HepG2 (cell line): ENCODE measurements around the gene TRAPPC12. TPM values are rescaled to one million over a fixed set of nuclear protein-coding genes. Genes with fewer than 3 reads are reported as not detected.

Experiments used
- ATAC-seq: fragments of 200-7000 bp; cut with Tn5 transposase; 3 replicates; pipeline ENCODE4 v1.9.1; 2020; ENCODE audit warnings: mild to moderate bottlenecking, moderate library complexity
- BruUV-seq: library from RNA; stranded (reverse); fragments of 400-500 nt; replicated peaks from 2 replicates; lab custom pipeline; 2021; lab: Mats Ljungman, UMichigan
- CTCF ChIA-PET: fragments of 300-600 bp; formaldehyde crosslinking; extraction: SDS; loops from one replicate; lab custom pipeline; 2021; ENCODE audit warnings: low total read pairs, inconsistent platforms, low intra/inter-chr PET ratio; lab: Yijun Ruan, JAX
- POLR2A ChIA-PET: fragments of 350-600 bp; sonication (Branson Sonifier 250); formaldehyde crosslinking; loops from one replicate; lab custom pipeline; 2020; ENCODE audit warnings: antibody characterized with exemption, inconsistent platforms; lab: Yijun Ruan, JAX
- DNase-seq: peaks from one replicate; pipeline ENCODE4 v3.0.0-alpha.2; 2015; ENCODE audit warnings: low spot score
- FAIRE-seq: peaks from 3 replicates; lab custom pipeline; 2011; peaks lifted over from hg19 to GRCh38; lab: Jason Lieb, UNC
- H2AFZ ChIP-seq: one replicate; pipeline ENCODE4 v1.6.1; 2011; ENCODE audit warnings: low read length, inconsistent platforms
- H3K27ac ChIP-seq: fragments of 300-600 bp; 3 replicates; pipeline ENCODE4 v1.8.0; 2011; ENCODE audit warnings: mixed run types, mild to moderate bottlenecking, mixed read lengths, low read length, inconsistent platforms; ENCODE audit not compliant: insufficient read depth; ENCODE audit errors: extremely low read length
- H3K27me3 ChIP-seq, 2 experiments: fragments of 200-600 bp in 1 of 2; 2 replicates in 1 of 2; 3 replicates in 1 of 2; pipeline versions ENCODE4 v1.6.0 to v1.8.0; 2011; ENCODE audit warnings: low read length in 2 of 2, mild to moderate bottlenecking in 2 of 2, moderate library complexity in 2 of 2, inconsistent platforms in 1 of 2; ENCODE audit not compliant: insufficient read depth in 2 of 2, control insufficient read depth in 1 of 2
- H3K36me3 ChIP-seq, 2 experiments: fragments of 200-600 bp in 1 of 2; replicated peaks in 1 of 2; 2 replicates in 1 of 2; 3 replicates in 1 of 2; pipeline versions ENCODE4 v1.5.1 to v1.8.0; 2011; ENCODE audit warnings: low read length in 2 of 2, inconsistent platforms in 1 of 2; ENCODE audit not compliant: insufficient read depth in 2 of 2, control insufficient read depth in 1 of 2
- H3K4me1 ChIP-seq: 2 replicates; pipeline ENCODE4 v1.5.1; 2012; ENCODE audit warnings: low read length, inconsistent platforms; ENCODE audit not compliant: insufficient read depth
- H3K4me2 ChIP-seq: 2 replicates; pipeline ENCODE4 v1.6.0; 2011; ENCODE audit warnings: low read depth, low read length, inconsistent platforms
- H3K4me3 ChIP-seq, 3 experiments: fragments of 200-600 bp in 1 of 3; sonication (generic), shearing (Covaris generic) in 1 of 3; replicated peaks in 1 of 3; 2 replicates each; pipeline ENCODE4 v1.5.1; 2011 to 2016; ENCODE audit warnings: low read length in 3 of 3, inconsistent platforms in 2 of 3, low read depth in 2 of 3, mild to moderate bottlenecking in 2 of 3, control low read depth in 1 of 3, mixed read lengths in 1 of 3; ENCODE audit not compliant: insufficient read depth in 1 of 3
- H3K79me2 ChIP-seq: one replicate; pipeline ENCODE4 v1.6.1; 2011; ENCODE audit warnings: low read length, inconsistent platforms; ENCODE audit not compliant: insufficient read depth
- H3K9ac ChIP-seq: 2 replicates; pipeline ENCODE4 v1.6.0; 2011; ENCODE audit warnings: mild to moderate bottlenecking, low read depth, low read length, inconsistent platforms; ENCODE audit not compliant: insufficient read depth
- H3K9me3 ChIP-seq: 2 replicates; pipeline ENCODE4 v1.5.1; 2012; ENCODE audit warnings: mild to moderate bottlenecking, low read length
- H4K20me1 ChIP-seq: 2 replicates; pipeline ENCODE4 v1.6.0; 2011; ENCODE audit warnings: inconsistent platforms, mild to moderate bottlenecking, low read length, moderate library complexity; ENCODE audit not compliant: insufficient read depth
- AHDC1 ChIP-seq: sonication (generic); formaldehyde crosslinking; IDR thresholded peaks from 2 replicates; pipeline ENCODE4 v1.5.1; 2020; ENCODE audit warnings: mild to moderate bottlenecking, missing genetic modification reagents, borderline replicate concordance
- ATAD3A ChIP-seq: sonication (generic); formaldehyde crosslinking; IDR thresholded peaks from 2 replicates; pipeline ENCODE4 v1.4.0; 2020; ENCODE audit warnings: missing genetic modification reagents
- BCLAF1 ChIP-seq: fragments of 450-650 bp; IDR thresholded peaks from 2 replicates; pipeline ENCODE4 v1.6.1; 2017; ENCODE audit warnings: mild to moderate bottlenecking
- HIC2 ChIP-seq: sonication (generic); formaldehyde crosslinking; IDR thresholded peaks from 2 replicates; pipeline ENCODE4 v1.9.0; 2022; ENCODE audit warnings: low read depth, missing genetic modification reagents
- HOXA7 ChIP-seq: sonication (generic); formaldehyde crosslinking; IDR thresholded peaks from 2 replicates; pipeline ENCODE4 v1.8.1; 2022; ENCODE audit warnings: mild to moderate bottlenecking, missing genetic modification reagents, moderate library complexity
- MNT ChIP-seq: fragments of 450-650 bp; IDR thresholded peaks from 2 replicates; pipeline ENCODE4 v1.6.1; 2016
- POLR2A ChIP-seq, 2 experiments: IDR thresholded peaks; 2 replicates each; pipeline ENCODE4 v1.6.1; 2011; ENCODE audit warnings: low read depth in 2 of 2, low read length in 2 of 2, mild to moderate bottlenecking in 1 of 2, moderate library complexity in 1 of 2; ENCODE audit not compliant: insufficient read depth in 1 of 2
- POLR2AphosphoS2 ChIP-seq: IDR thresholded peaks from 2 replicates; pipeline ENCODE4 v1.6.1; 2011; ENCODE audit warnings: low read depth, low read length, improper control_type of control experiment
- TARDBP ChIP-seq: sonication (generic); formaldehyde crosslinking; IDR thresholded peaks from 2 replicates; pipeline ENCODE4 v1.8.0; 2022; ENCODE audit warnings: mild to moderate bottlenecking, missing genetic modification reagents
- ZNF556 ChIP-seq: sonication (generic); formaldehyde crosslinking; IDR thresholded peaks from 2 replicates; pipeline ENCODE4 v1.4.0; 2020; ENCODE audit warnings: mild to moderate bottlenecking, missing genetic modification reagents, borderline replicate concordance
- WGBS: methylation state at CpG from one replicate; pipeline ENCODE4 v1.1.6; 2017; ENCODE audit warnings: low lambda C conversion rate; 5-methylcytosine and 5-hydroxymethylcytosine counted together
- in situ Hi-C: cut with HindIII; loops from 2 replicates; pipeline ENCODE4 v1.10.0; 2017; ENCODE audit warnings: low pct_unique_long_range_greater_than_20kb; ENCODE audit not compliant: extremely low pct_ligation_motif_present
- intact Hi-C: fragments of 100-400 bp; cut with micrococcal nuclease; formaldehyde crosslinking; loops from one replicate; pipeline ENCODE4 v1.10.0; 2022; ENCODE audit not compliant: unreplicated experiment
- polyA plus RNA-seq, 8 experiments: library from polyadenylated mRNA; depleted of rRNA in 3 of 8; stranded (reverse) in 7 of 8; unstranded in 1 of 8; fragments of >200 nt; fragmentation: Illumina TruSeq in 4 of 8; extraction: Trizol in 4 of 8; gene quantifications; 2 replicates each; pipeline versions ENCODE4 v1.2.1 to v1.2.3, GENCODE V29; 2011 to 2016; ENCODE audit warnings: low read depth in 4 of 8, missing spikeins in 1 of 8, mixed read lengths in 1 of 8; ENCODE audit not compliant: insufficient read depth in 1 of 8
- total RNA-seq, 5 experiments: library from RNA; depleted of rRNA; stranded (reverse); fragments of >200 nt; fragmentation: Illumina TruSeq; extraction: Trizol; gene quantifications; 2 replicates each; pipeline ENCODE4 v1.2.3, GENCODE V29; 2016; ENCODE audit warnings: low read depth in 1 of 5
- TF ChIP-seq, protein P1 (sequence below): sonication (generic); formaldehyde crosslinking; IDR thresholded peaks from 2 replicates; pipeline ENCODE4 v1.4.0; 2020; ENCODE audit warnings: missing genetic modification reagents

The TRAPPC12 gene
- total and polyA plus RNA-seq, 2 of the 13 experiments (the other 11 are each of a cell fraction or from before 2014, with no cell fraction given) = 46.4 to 97.7 TPM

GRCh38 chr2:3503046-3503445 lies 123.6 kb downstream of the TRAPPC12 start:
- ChIA-PET CTCF (no interaction called here), POLR2A (no interaction called here)
- Histone ChIP-seq H3K79me2 (peaks cover 19% of the 10 kb centered on the region), H4K20me1 (no peaks in the 10 kb centered on the region), H3K27ac (no peak overlapping the region), H2AFZ (no peak overlapping the region), H3K4me2 (no peak overlapping the region), H3K9me3 (no peaks in the 10 kb centered on the region), H3K4me1 (peaks cover 12% of the 10 kb centered on the region), H3K27me3 (no peaks in the 10 kb centered on the region), H3K36me3 (peaks cover 26 to 81% of the 10 kb centered on the region in 2 experiments; a peak in 4 of 5 replicates), H3K4me3 (no peak overlapping the region), H3K9ac (no peak overlapping the region)
- in situ Hi-C loops (no loop called here), intact Hi-C loops (no loop called here)
- DNase-seq (no peak), ATAC-seq (no peak), FAIRE-seq (no peak)
- 91% methylated on average over 14 of the region's 14 CpGs for WGBS
- BruUV-seq = no TSS peak
- TF ChIP-seq TARDBP (CRISPR knock-in tag) = no peak
- TF ChIP-seq ATAD3A (CRISPR knock-in tag) = no peak
- no peak for TF ChIP-seq POLR2AphosphoS2
- no peak for TF ChIP-seq HIC2 (CRISPR knock-in tag)
- TF ChIP-seq AHDC1 = no peak
- peak in 1 of 2 experiments; percentile 13; a peak in 1 of 4 replicates for TF ChIP-seq POLR2A (IDR thresholded peaks at IDR 0.05; ENCODE audit: insufficient read depth in 1 of 2, low read depth in 2 of 2, low read length in 2 of 2)
- TF ChIP-seq, protein P1, sequence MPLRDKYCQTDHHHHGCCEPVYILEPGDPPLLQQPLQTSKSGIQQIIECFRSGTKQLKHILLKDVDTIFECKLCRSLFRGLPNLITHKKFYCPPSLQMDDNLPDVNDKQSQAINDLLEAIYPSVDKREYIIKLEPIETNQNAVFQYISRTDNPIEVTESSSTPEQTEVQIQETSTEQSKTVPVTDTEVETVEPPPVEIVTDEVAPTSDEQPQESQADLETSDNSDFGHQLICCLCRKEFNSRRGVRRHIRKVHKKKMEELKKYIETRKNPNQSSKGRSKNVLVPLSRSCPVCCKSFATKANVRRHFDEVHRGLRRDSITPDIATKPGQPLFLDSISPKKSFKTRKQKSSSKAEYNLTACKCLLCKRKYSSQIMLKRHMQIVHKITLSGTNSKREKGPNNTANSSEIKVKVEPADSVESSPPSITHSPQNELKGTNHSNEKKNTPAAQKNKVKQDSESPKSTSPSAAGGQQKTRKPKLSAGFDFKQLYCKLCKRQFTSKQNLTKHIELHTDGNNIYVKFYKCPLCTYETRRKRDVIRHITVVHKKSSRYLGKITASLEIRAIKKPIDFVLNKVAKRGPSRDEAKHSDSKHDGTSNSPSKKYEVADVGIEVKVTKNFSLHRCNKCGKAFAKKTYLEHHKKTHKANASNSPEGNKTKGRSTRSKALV (CRISPR knock-in tag) = no peak
- 0 out of 2 replicates have a peak, but pooled peaks have one; percentile 14 for TF ChIP-seq HOXA7
- peak; percentile 74 for TF ChIP-seq MNT
- TF ChIP-seq BCLAF1 = no peak
- TF ChIP-seq ZNF556 (CRISPR knock-in tag) = no peak
